GM10847 (cell line): ENCODE results near the gene ZBTB39.

Source experiments
- POLR2A ChIP-seq: IDR thresholded peaks from 2 replicates; pipeline ENCODE4 v1.6.1; 2011; ENCODE audit not compliant: insufficient read length; ENCODE audit errors: extremely low read depth

ZBTB39 gene

DNA sequence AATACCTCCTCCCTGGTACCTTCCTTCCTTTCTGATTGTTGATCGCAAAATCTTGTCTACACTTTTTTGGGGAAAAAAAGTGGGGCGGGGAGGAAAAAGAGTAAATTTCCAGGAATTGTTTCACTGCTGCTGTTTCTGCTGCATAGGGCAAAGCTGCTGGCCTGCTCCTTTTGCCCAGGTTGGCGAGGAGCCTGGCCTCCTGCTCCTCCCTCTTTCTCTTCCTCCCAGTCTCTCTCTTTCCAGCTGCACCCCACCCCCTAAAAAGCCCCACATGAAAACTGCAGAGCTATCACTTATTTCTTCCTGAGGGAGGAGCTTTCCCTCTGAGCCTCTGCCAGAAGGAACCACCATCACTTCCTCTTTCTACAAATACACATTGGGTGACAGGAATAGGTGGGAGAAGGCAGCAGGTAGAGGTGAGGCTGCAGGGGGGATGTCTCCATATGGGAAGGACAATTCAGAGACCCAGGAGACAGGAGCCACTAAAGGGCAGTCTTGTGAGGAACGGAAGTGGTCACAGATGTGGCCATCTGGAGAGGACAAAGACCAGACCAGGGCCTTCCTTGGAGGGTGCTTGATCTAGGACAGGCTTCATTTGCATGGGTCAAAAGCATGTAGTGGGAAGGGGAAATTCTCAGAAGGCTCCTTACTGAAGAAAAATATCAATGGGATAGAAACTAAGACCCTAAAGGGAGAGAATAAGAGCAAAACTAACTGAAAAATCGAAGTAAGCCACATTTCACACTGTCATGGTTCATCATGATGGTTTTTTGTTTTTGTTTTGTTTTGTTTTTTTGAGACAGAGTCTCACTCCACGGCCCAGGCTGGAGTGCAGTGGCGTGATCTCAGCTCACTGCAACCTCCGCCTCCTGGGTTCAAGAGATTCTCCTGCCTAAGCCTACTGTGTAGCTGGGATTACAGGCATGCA is 14.8 kb downstream of the ZBTB39 start:
- TF ChIP-seq POLR2A, result no peak

DNA sequence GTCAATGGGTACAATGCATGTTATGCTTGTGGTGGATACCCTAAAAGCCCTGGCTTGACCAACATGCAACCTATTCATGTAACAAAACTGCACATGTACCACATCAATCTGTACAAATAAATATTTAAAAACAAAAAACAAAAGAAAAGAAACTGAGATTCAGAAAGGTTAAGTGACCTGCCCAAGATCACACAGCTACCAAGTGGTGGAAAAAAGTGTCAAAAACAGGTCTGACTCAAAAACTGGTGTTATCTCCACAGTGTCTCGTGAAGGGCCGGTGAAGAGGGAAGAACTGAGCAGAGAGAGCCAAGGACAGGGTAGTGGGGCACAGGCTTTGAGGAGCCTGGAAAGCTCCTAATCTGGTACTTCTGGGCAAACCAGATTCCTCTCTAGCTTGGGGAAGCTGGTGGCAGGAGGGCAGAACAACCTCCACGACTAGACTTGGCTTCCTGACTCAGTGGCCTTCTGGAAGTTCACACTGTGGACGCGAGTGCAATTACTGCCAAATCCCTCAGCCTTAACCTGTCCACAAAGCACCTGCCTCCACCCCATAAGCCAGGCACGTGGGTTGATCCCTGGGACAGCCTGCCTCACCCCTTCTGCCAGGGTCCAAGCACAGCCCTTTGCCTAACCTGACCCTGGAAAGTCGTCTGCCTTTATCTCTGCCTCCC is 15.6 kb downstream of the ZBTB39 start:
- TF ChIP-seq POLR2A, result no peak

DNA sequence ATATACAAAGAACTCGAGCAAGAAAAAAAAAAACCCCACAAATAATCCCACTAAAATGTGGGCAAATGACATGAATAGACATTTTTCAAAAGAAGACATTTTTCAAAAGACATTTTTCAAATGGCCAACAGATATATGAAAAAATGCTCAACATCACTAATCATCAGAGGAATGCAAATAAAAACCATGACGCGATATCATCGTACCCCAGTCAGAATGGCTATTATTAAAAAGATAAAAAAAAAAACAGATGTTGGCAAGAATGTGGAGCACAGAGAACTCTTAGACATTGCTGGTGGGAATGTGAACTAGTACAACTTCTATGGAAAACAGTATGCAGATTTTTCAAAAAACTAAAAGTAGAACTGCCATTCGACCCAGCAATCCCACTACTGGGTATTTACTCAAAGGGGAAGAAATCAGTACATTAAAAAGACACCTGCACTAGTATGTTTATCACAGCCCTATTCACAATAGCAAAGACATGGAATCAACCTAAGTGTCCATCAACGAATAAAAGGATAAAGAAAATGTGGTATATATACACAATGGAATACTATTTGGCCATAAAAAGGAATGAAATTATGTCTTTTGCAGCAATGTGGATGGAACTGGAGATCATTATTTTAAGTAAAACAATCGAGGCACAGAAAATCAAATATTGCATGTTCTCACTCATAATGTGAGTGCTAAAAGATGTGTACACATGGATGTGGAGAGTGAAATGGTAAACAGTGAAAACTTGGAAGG is 16.3 kb downstream of the ZBTB39 start:
- no peak for TF ChIP-seq POLR2A

DNA sequence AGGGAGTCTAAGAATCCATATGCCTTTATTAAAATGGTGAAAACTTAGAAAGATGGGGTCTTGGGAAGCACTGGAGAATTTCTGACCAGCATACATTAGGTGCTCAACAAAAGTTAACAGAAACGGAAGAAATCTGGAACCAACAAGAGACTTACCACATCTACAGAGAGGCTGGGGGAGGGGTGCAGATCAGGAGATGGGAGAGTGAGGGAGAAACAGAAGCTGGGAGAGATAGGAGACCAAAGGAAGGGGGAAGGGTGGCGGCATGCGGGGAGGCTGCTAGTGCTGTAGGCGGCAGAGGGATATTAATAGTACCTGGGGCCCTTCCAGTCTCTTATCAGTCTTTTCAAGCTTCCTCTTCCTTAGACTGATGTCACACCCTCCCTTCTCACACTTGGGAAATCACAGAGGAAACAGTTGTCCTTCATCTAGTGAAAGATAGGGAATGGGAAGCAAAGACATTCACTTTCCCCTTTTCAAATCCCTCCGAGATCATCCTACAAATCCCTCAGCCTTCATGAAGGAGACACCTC is 18.1 kb downstream of the ZBTB39 start:
- TF ChIP-seq POLR2A, result no peak

DNA sequence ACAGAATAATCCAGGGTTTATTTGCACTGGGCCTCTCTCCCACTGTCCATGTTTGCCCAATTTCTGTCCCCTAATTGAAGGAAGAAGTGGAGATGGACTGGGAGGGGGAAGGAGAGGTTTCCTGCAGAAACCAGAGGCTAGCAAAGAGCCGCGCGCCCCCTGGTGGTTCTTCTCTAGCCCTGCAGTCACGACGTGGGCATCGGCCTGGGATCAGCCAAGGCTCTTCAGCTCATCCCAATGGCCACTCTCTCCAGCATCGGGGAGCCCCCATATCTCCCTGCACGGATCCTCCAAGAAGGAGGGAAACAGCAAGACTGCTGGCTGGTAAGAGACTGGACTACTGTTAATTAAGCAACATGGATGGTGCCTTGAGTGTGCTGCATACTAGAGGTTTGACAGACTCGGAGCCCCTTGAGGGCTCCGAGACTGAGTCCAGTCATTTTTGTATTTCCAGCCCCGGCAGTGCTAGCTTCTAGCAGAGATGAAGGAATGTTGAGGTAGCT is 18.7 kb downstream of the ZBTB39 start:
- no peak for TF ChIP-seq POLR2A

DNA sequence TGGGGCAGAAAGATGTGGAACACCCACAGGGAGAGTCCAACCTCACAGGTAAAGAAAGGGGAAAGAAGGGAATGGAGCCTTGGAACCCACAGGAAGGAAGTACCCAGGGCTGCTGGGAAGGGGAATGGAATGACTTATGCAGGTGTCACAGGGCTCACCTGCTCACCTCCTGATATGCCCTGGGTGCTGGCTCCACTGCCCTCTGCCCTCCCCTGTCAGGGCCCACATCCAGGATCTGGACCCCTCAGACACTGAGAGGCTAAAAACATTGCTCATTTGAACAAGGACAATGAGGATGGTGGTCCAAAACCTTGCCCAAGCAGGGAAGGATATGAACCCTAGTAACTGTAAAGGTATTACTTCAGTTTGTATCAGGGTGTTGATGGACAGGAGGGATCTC is 19.3 kb downstream of the ZBTB39 start:
- no peak for TF ChIP-seq POLR2A

DNA sequence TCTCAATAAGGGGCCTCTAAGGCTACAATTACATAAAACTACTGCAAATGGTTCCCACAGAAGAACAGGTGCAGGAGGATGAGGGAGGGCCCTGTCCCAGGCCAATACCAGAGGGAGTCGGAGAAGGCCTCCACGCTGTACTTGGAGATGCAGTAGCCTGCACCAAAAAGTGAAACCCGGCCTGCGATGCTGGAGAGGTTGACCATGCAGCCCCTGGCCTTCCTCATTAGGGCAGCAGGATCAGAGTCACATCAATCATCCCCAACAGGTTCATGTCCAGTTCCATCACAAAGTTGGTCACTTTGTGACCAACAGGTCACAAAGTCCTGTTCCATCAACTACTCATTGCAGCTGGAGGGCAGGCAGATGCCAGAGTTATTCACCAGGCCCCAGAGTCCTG is 23.0 kb downstream of the ZBTB39 start:
- no peak for TF ChIP-seq POLR2A

DNA sequence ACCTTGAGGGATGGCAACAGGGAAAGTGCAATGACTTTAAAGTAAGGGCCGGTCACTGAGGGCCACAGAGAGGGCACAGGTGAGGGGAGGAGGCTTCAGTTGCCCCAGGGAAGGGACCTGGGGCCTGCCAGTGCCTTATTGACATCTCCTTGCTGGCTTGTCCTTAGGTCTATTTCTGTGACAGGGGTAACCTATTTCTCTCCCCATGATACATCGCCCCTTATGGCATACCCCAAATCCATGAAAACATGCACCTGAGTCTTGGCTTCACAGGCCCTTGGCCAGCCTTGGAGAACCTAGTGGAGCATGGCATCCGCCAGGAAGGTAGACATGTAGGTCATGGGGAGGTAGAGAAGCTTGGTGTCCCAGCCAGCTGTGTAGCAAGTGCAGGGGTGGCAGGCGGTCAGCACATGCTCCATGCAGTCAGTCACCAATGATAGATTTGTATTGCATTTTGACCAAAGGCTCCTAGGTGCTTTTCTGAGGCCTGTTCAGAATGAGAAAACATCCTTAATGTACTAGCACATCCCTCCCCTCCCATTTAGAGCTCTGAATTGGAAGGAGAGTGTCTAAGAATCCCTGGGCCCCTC is 25.3 kb downstream of the ZBTB39 start:
- no peak for TF ChIP-seq POLR2A

DNA sequence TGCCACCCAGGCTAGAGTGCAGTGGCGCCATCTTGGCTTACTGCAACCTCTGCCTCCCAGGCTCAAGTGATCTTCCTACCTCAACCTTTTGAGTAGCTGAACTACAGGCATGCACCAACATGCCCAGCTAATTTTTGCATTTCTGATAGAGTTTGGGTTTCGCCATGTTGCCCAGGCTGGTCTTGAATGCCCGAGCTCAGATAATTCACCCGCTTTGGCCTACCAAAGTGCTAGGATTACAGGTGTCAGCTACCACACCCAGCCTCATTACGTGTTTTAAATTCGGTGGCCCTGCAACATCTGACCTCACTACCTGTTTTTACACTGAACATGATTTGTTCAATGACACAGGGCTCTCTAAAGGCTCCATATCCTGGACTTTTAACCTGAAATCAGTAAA is 26.1 kb downstream of the ZBTB39 start:
- TF ChIP-seq POLR2A, result no peak

DNA sequence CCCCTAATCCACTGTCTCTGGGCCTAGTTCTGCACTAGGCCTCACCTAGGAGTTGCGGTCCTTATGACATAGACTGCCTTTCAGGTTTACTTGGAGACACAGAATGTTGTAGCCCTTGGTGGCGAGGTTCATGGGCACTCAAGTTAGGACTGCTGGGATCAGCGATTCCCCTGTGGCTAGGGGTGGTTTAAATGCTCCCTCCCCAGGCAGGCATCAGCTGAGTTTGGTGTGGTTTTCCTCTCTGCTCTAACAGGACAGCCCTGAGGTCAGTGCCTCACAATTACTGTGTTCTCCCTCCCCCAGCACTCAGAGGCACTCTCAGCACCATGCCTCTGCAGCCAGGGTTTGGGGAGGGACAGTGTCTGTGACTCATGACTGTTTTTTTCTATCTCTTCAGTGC is 26.7 kb downstream of the ZBTB39 start:
- TF ChIP-seq POLR2A, result no peak

DNA sequence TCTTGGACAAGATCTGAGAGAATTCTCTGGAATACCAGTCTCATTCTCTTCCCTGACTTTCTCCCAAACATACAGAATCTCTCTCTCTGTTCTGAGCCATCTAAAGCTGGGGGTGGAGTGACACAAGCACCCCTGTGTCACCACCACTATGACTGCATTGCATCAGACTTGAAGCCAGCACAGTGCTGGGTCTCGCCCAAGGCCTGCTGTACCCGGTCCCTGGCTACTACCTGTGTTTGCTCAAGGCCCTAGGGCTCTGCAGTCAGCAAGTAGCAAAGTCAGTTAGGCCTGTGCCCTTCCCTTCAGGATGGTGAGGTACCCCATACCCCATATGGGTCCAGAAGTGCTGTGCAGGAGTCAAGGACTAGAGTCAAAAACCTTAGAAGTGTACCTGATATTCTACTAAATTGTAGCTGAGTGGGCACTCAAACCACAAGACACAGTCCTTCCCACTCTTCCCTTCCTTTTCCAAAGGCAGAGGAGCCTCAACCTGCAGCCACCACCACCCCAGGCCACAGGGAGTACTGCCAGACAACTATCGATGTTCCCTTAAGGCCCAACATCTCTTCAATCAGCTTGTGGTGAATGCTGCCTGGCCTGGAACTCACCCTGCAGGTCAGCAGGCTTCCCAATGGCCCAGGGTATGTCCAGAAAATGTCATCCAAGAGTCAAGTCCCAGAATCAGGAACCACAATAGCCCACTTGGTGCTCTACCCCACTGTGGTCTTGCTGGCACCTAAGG is 27.8 kb downstream of the ZBTB39 start:
- TF ChIP-seq POLR2A, result no peak

DNA sequence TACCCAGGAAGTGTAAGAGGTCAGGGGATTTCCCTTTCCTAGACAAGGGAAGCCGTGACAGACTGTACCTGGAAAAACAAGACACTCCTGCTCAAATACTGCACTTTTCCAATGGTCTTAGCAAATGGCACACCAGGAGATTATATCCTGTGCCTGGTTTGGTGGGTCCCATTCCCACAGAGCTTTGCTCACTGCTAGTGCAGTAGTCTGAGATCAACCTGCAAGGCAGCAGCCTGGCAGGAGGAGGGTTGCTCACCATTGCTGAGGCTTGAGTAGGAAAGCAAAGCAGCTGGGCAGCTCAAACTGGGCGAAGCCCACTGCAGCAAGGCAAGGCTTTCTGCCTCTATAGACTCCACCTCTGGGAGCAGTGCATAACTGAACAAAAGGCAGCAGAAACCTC is 47.9 kb downstream of the ZBTB39 start:
- no peak for TF ChIP-seq POLR2A

DNA sequence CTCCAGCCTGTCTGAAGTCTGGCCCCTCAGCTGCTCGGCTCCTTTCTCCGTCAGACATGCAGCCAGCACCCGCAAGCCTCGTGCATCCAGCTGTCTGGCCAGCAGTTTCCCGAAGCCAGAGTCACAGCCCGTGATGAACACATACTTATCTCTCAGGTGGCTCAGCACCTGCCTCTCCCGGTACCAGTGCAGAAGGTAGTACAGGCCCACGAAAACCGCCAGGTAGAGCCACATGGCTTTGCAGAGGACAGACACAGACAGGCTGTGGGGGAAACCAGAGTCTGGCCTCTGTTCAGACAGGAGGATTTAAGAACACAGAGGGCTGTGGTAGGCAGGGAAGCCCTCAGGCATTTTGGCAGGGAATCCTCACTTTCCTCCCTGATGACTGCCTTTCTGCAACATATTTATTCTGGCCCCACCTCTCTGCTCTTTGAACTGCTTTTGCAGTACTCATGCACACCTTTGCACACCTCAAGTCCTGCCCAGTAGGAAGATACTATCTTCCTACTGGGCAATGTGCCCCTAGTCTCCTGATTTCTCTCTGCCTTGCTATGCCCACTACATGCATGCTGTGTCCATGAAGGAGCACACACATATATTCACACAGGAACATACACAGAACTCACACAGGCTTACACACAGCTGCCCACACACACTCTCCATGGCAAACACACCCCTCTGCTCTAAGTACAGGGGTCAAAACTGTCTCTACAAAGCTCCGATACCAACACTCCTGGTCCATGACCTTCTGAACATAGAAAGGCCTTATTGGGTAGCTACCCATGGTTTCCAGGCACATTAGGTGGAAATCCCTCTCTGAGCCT is 48.9 kb downstream of the ZBTB39 start, which contains the start of gene RDH16:
TSS of gene RDH16 (minus strand) at position 380 of the 824 bp plus-strand sequence. CDS start at position 234, 146 bp downstream.
- TF ChIP-seq POLR2A, result no peak
